ENCODE measurements around the gene OSBP2.

The OSBP2 gene

GRCh38 chr22:30694171-30694639 is 469 bp upstream of the OSBP2 start:
- Histone ChIP-seq H3K4me2 (ENCODE audit: low read length) (peak overlapping the region; percentile 29; the same call in 1 of the 2 replicates), H3K4me1 (ENCODE audit: control insufficient read depth, low read length) (no peaks in the 10 kb centered on the region), H3K4me3 (ENCODE audit: low read length) (peak overlapping the region; percentile 33; the same call in 1 of the 2 replicates), H3F3A (ENCODE audit: control insufficient read depth, insufficient read depth) (no peaks in the 10 kb centered on the region), H3K27me3 (ENCODE audit: control insufficient read depth, low read length) (peaks cover 27% of the 10 kb centered on the region), H3K9me2 (replicated peaks; ENCODE audit: control insufficient read depth, low read length) (no peaks in the 10 kb centered on the region), H3K9me3 (ENCODE audit: control insufficient read depth, insufficient read depth, low read length) (no peaks in the 10 kb centered on the region), H3K79me2 (ENCODE audit: control insufficient read depth, low read length) (no peaks in the 10 kb centered on the region), H3K36me3 (ENCODE audit: control insufficient read depth, low read length) (no peaks in the 10 kb centered on the region), H3K27ac (ENCODE audit: low read depth, low read length) (no peak overlapping the region), H4K20me1 (ENCODE audit: control insufficient read depth, insufficient read depth, low read depth, low read length) (no peaks in the 10 kb centered on the region)
- TF ChIP-seq EZH2phosphoT487 (IDR thresholded peaks at IDR 0.05; ENCODE audit: borderline replicate concordance, low read length) (no peak), CTCF (IDR thresholded peaks at IDR 0.05; ENCODE audit: low read depth, low read length, poor library complexity, severe bottlenecking) (no peak)

GRCh38 chr22:30695351-30695851 is 727 bp downstream of the OSBP2 start:
- no peaks in the 10 kb centered on the region for H3K79me2 ChIP-seq (ENCODE audit: control insufficient read depth, low read length)
- no peak overlapping the region for H3K4me3 ChIP-seq (ENCODE audit: low read length)
- H3K4me2 ChIP-seq (ENCODE audit: low read length) = no peak overlapping the region
- H4K20me1 ChIP-seq (ENCODE audit: control insufficient read depth, insufficient read depth, low read depth, low read length) = no peaks in the 10 kb centered on the region
- H3K9me3 ChIP-seq (ENCODE audit: control insufficient read depth, insufficient read depth, low read length) = no peaks in the 10 kb centered on the region
- no peak overlapping the region for H3K27ac ChIP-seq (ENCODE audit: low read depth, low read length)
- no peaks in the 10 kb centered on the region for H3K36me3 ChIP-seq (ENCODE audit: control insufficient read depth, low read length)
- H3K27me3 ChIP-seq (ENCODE audit: control insufficient read depth, low read length) = peaks cover 27% of the 10 kb centered on the region
- no peak for TF ChIP-seq EZH2phosphoT487 (IDR thresholded peaks at IDR 0.05; ENCODE audit: borderline replicate concordance, low read length)
- TF ChIP-seq CTCF (IDR thresholded peaks at IDR 0.05; ENCODE audit: low read depth, low read length, poor library complexity, severe bottlenecking) = no peak
- H3F3A ChIP-seq (ENCODE audit: control insufficient read depth, insufficient read depth) = no peaks in the 10 kb centered on the region
- no peaks in the 10 kb centered on the region for H3K4me1 ChIP-seq (ENCODE audit: control insufficient read depth, low read length)
- H3K9me2 ChIP-seq (replicated peaks; ENCODE audit: control insufficient read depth, low read length) = no peaks in the 10 kb centered on the region

- Histone ChIP-seq H4K20me1 (ENCODE audit: control insufficient read depth, insufficient read depth, low read depth, low read length) (no peaks in the 10 kb centered on the region), H3K4me2 (ENCODE audit: low read length) (no peak overlapping the region), H3K4me1 (ENCODE audit: control insufficient read depth, low read length) (no peaks in the 10 kb centered on the region), H3F3A (ENCODE audit: control insufficient read depth, insufficient read depth) (no peaks in the 10 kb centered on the region), H3K79me2 (ENCODE audit: control insufficient read depth, low read length) (no peaks in the 10 kb centered on the region), H3K27ac (ENCODE audit: low read depth, low read length) (no peak overlapping the region), H3K4me3 (ENCODE audit: low read length) (no peak overlapping the region), H3K9me3 (ENCODE audit: control insufficient read depth, insufficient read depth, low read length) (no peaks in the 10 kb centered on the region), H3K36me3 (ENCODE audit: control insufficient read depth, low read length) (no peaks in the 10 kb centered on the region), H3K9me2 (replicated peaks; ENCODE audit: control insufficient read depth, low read length) (no peaks in the 10 kb centered on the region), H3K27me3 (ENCODE audit: control insufficient read depth, low read length) (peaks cover 27% of the 10 kb centered on the region)
- no peak for TF ChIP-seq CTCF (IDR thresholded peaks at IDR 0.05; ENCODE audit: low read depth, low read length, poor library complexity, severe bottlenecking)
- TF ChIP-seq EZH2phosphoT487 (IDR thresholded peaks at IDR 0.05; ENCODE audit: borderline replicate concordance, low read length) = no peak
Measured at GRCh38 chr22:30695871-30696655, 1.4 kb downstream of the OSBP2 start.
